Fibroblast of lung (primary cell): Measurements from ENCODE around the gene RING1.

Experiments used
- CTCF ChIP-seq, 2 donors: IDR thresholded peaks in 1 of 2; conservative IDR thresholded peaks in 1 of 2; 1 replicate in 1 of 2; 2 replicates in 1 of 2; pipeline ENCODE4 v1.5.1; 2011 to 2012; ENCODE audit warnings: low read length in 2 of 2, control low read depth in 1 of 2, inconsistent platforms in 1 of 2, low read depth in 1 of 2, mild to moderate bottlenecking in 1 of 2
- EZH2 ChIP-seq: IDR thresholded peaks from 2 replicates; pipeline ENCODE4 v1.5.1; 2012; ENCODE audit warnings: low read length, control low read depth, mild to moderate bottlenecking; ENCODE audit errors: missing control alignments

- TF ChIP-seq CTCF (conservative IDR thresholded peaks at IDR 0.05 in 1 of 2, IDR thresholded peaks at IDR 0.05 in 1 of 2; ENCODE audit: low read depth in 1 of 2, low read length in 2 of 2) (no peak), EZH2 (no peak)
Observed at GRCh38 chr6:33243476-33243875, 35.2 kb downstream of the RING1 start.
